Mesenchymal stem cell (in vitro differentiated cells and primary cell): Measurements from ENCODE around the gene TRIML2.

ENCODE experiments used
- DNase-seq: peaks from one replicate; pipeline ENCODE4 v3.0.0-alpha.2; 2013
- H2AFZ ChIP-seq: one replicate; pipeline ENCODE4 v1.6.1; 2013; ENCODE audit warnings: low read depth, mild to moderate bottlenecking, control low read depth, inconsistent platforms, low read length, moderate library complexity
- H2AK5ac ChIP-seq: 2 replicates; pipeline ENCODE4 v1.6.1; 2013; ENCODE audit warnings: low read length, moderate library complexity, mild to moderate bottlenecking, inconsistent platforms; ENCODE audit not compliant: severe bottlenecking
- H2BK120ac ChIP-seq: one replicate; pipeline ENCODE4 v1.6.1; 2013; ENCODE audit warnings: low read depth, mild to moderate bottlenecking, inconsistent platforms, low read length, moderate library complexity
- H2BK12ac ChIP-seq, 2 experiments: one replicate each; pipeline ENCODE4 v1.6.1; 2013; ENCODE audit warnings: inconsistent platforms in 2 of 2, low read length in 2 of 2, mild to moderate bottlenecking in 2 of 2, moderate library complexity in 2 of 2, control low read depth in 1 of 2
- H2BK15ac ChIP-seq: one replicate; pipeline ENCODE4 v1.6.1; 2013; ENCODE audit warnings: mild to moderate bottlenecking, low read depth, inconsistent platforms; ENCODE audit not compliant: poor library complexity, severe bottlenecking
- H2BK5ac ChIP-seq: 2 replicates; pipeline ENCODE4 v1.6.1; 2013; ENCODE audit warnings: low read depth, mild to moderate bottlenecking, low read length, control low read depth, inconsistent platforms; ENCODE audit not compliant: poor library complexity, severe bottlenecking
- H3K14ac ChIP-seq, 2 experiments: one replicate each; pipeline ENCODE4 v1.6.1; 2013; ENCODE audit warnings: inconsistent platforms in 2 of 2, low read length in 2 of 2, control low read depth in 1 of 2, mild to moderate bottlenecking in 1 of 2, moderate library complexity in 1 of 2
- H3K18ac ChIP-seq, 2 experiments: one replicate each; pipeline ENCODE4 v1.6.1; 2013; ENCODE audit warnings: inconsistent platforms in 2 of 2, low read length in 2 of 2, control low read depth in 1 of 2, low read depth in 1 of 2, mild to moderate bottlenecking in 1 of 2
- H3K23ac ChIP-seq, 2 experiments: one replicate each; pipeline ENCODE4 v1.6.1; 2013; ENCODE audit warnings: inconsistent platforms in 2 of 2, low read length in 2 of 2, mild to moderate bottlenecking in 2 of 2, moderate library complexity in 2 of 2, control low read depth in 1 of 2
- H3K27ac ChIP-seq: 2 replicates; pipeline ENCODE4 v1.5.1; 2013; ENCODE audit warnings: mild to moderate bottlenecking, moderate library complexity, low read length, control low read depth, inconsistent platforms; ENCODE audit not compliant: poor library complexity, severe bottlenecking
- H3K27me3 ChIP-seq, 2 experiments: 2 replicates each; pipeline versions ENCODE4 v1.6.1 to v1.7.0; 2013; ENCODE audit warnings: low read length in 2 of 2, mild to moderate bottlenecking in 2 of 2, moderate library complexity in 2 of 2, control low read depth in 1 of 2, inconsistent platforms in 1 of 2; ENCODE audit not compliant: control insufficient read depth in 1 of 2, insufficient read depth in 1 of 2
- H3K36me3 ChIP-seq, 2 experiments: 2 replicates each; pipeline versions ENCODE4 v1.6.1 to v1.7.0; 2013; ENCODE audit warnings: low read length in 2 of 2, control low read depth in 1 of 2, inconsistent platforms in 1 of 2, low read depth in 1 of 2, mild to moderate bottlenecking in 1 of 2; ENCODE audit not compliant: insufficient read depth in 2 of 2, control insufficient read depth in 1 of 2
- H3K4ac ChIP-seq, 2 experiments: one replicate each; pipeline ENCODE4 v1.6.1; 2013; ENCODE audit warnings: inconsistent platforms in 2 of 2, low read length in 2 of 2, mild to moderate bottlenecking in 2 of 2, moderate library complexity in 2 of 2, control low read depth in 1 of 2, low read depth in 1 of 2
- H3K4me1 ChIP-seq: 2 replicates; pipeline ENCODE4 v1.6.1; 2013; ENCODE audit warnings: low read depth, low read length, control low read depth; ENCODE audit not compliant: control insufficient read depth, insufficient read depth
- H3K4me2 ChIP-seq: 2 replicates; pipeline ENCODE4 v1.6.1; 2013; ENCODE audit warnings: low read length, mild to moderate bottlenecking, inconsistent platforms; ENCODE audit not compliant: poor library complexity, severe bottlenecking
- H3K4me3 ChIP-seq, 2 experiments: 2 replicates each; pipeline versions ENCODE4 v1.5.1 to v1.7.0; 2013; ENCODE audit warnings: low read length in 2 of 2, mild to moderate bottlenecking in 2 of 2, control low read depth in 1 of 2, low read depth in 1 of 2; ENCODE audit not compliant: insufficient read depth in 1 of 2
- H3K79me1 ChIP-seq: replicated peaks from 2 replicates; pipeline ENCODE4 v1.6.1; 2013; ENCODE audit warnings: mild to moderate bottlenecking, control low read depth, low read length, inconsistent platforms; ENCODE audit not compliant: poor library complexity, severe bottlenecking
- H3K9ac ChIP-seq: 2 replicates; pipeline ENCODE4 v1.7.0; 2013; ENCODE audit warnings: mild to moderate bottlenecking, low read length, moderate library complexity
- H3K9me3 ChIP-seq: 2 replicates; pipeline ENCODE4 v1.7.0; 2013; ENCODE audit warnings: mild to moderate bottlenecking, low read length; ENCODE audit not compliant: control insufficient read depth
- H4K8ac ChIP-seq: one replicate; pipeline ENCODE4 v1.6.1; 2013; ENCODE audit warnings: inconsistent platforms, mild to moderate bottlenecking, low read length, moderate library complexity
- H4K91ac ChIP-seq: one replicate; pipeline ENCODE4 v1.6.1; 2013; ENCODE audit warnings: mild to moderate bottlenecking, low read length, inconsistent platforms
- WGBS: methylation state at CpG from one replicate; pipeline ENCODE4 v1.1.7; 2013; ENCODE audit warnings: mixed read lengths; 5-methylcytosine and 5-hydroxymethylcytosine counted together

TRIML2 gene

DNA sequence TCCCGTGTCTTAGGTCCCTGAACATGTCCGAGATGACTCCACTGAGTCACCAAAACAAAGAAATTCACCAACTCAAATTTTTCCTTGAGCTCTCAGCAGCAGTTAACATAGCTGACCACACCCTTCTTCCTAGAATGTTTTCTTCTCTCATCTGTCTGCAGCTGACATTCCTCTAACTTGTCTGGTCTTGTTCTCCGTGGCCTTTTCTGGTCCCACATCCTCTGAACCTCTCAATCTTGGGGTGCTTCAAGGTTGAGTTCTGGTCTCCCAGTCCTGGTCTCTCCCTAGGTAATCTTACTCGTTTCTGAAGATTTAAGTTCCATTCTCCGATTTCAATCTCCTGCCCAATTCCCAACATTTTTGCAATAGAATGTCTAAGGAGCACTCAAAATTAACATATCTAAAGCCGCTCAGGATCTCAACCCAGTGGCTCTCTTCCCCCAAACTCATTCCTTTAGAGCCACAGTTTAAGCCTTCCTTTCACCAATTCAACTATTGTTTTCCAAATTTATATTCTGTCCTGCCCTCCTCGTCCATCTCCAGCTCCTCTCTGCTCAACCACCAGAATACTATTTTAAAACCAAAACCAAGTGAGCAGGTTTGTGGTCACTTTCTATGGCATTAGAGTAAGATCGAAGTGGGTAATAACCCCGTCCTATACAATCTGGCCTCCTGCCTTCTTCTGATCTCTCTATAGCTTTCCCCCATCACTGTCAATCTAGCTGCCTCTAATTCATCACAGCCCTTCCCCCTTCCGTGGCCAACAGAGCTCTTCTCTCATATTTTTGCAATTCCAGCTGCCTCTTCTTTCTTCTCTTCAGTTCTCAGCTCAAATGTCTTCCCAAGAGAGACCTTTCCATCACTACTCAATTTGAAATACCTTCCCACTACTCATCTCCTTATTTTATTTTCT is 1.2 kb downstream of the TRIML2 start:
- Histone ChIP-seq H3K4me2 (no peak overlapping the region), H3K4me1 (no peaks in the 10 kb centered on the region), H3K36me3 (no peaks in the 10 kb centered on the region), H2BK15ac (no peak overlapping the region), H2BK5ac (no peak overlapping the region), H4K8ac (peak overlapping the region; percentile 37), H4K91ac (no peak overlapping the region), H3K27me3 (no peaks in the 10 kb centered on the region), H3K9me3 (no peaks in the 10 kb centered on the region), H3K4ac (no peak overlapping the region), H3K27ac (no peak overlapping the region), H3K23ac (no peak overlapping the region), H3K9ac (peak overlapping the region; percentile 31), H3K4me3 (no peak overlapping the region), H2AK5ac (no peak overlapping the region), H3K79me1 (no peaks in the 10 kb centered on the region), H2BK120ac (no peak overlapping the region), H2BK12ac (no peak overlapping the region), H3K18ac (no peak overlapping the region), H3K14ac (no peak overlapping the region), H2AFZ (no peak overlapping the region)
- peak; percentile 26 for DNase-seq
- WGBS = 32% methylated on average over 10 of the region's 10 CpGs

DNA sequence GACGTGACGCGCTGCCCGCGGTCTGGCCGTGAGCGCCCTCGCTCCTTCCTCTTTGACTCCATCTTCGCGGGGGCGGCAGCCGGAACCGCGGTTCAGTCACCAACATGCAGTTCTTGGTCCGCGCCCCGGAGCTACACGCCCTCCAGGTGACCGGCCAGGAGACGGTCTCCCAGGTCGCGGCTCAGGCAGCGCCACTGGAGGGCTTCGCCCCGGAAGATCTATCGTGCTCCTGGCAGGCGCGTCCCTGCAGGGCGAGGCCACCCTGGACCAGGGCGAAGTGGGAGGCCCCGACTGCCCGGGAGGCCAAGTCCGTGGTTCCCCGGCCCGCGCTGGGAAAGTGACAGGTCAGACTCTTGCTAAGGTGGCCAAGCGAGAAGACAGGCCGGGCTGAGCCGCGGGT is 2.9 kb downstream of the TRIML2 start:
- Histone ChIP-seq H3K4me3 (no peak overlapping the region), H2AK5ac (no peak overlapping the region), H4K8ac (no peak overlapping the region), H2BK15ac (no peak overlapping the region), H3K27me3 (no peaks in the 10 kb centered on the region), H3K9ac (no peak overlapping the region), H3K4me1 (no peaks in the 10 kb centered on the region), H4K91ac (no peak overlapping the region), H3K23ac (no peak overlapping the region), H2AFZ (no peak overlapping the region), H3K14ac (no peak overlapping the region), H3K9me3 (no peaks in the 10 kb centered on the region), H2BK12ac (no peak overlapping the region), H3K79me1 (no peaks in the 10 kb centered on the region), H2BK120ac (no peak overlapping the region), H3K18ac (no peak overlapping the region), H3K4me2 (no peak overlapping the region), H3K4ac (no peak overlapping the region), H3K27ac (no peak overlapping the region), H2BK5ac (no peak overlapping the region), H3K36me3 (no peaks in the 10 kb centered on the region)
- WGBS = 97% methylated on average over 40 of the region's 40 CpGs
- no peak for DNase-seq

DNA sequence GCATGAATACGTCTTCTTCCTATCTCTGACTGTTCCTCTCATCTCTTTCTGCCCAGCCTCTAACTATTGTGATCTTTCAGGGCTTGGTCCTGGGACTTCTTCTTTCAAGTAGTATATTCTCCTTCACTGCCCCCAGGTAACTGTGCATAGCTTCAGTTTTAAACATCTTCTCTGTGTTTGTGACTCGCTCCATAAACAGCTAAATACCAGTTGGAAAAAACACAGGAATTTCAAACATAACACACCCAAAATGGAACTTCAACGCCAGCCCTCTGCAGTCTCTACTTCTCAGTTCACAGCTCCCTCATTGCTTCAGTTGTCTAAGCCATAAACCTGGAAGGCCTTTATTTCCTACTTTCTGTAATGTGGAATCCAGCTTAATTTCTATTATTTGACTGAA is 16.6 kb downstream of the TRIML2 start:
- Histone ChIP-seq H3K4ac (no peak overlapping the region), H4K8ac (no peak overlapping the region), H2AK5ac (no peak overlapping the region), H3K27ac (no peak overlapping the region), H3K36me3 (no peaks in the 10 kb centered on the region), H3K79me1 (no peaks in the 10 kb centered on the region), H2BK120ac (no peak overlapping the region), H3K23ac (no peak overlapping the region), H3K9ac (no peak overlapping the region), H3K18ac (no peak overlapping the region), H3K27me3 (no peaks in the 10 kb centered on the region), H2AFZ (no peak overlapping the region), H3K9me3 (no peaks in the 10 kb centered on the region), H2BK5ac (no peak overlapping the region), H3K14ac (no peak overlapping the region), H3K4me3 (no peak overlapping the region), H2BK15ac (no peak overlapping the region), H3K4me2 (no peak overlapping the region), H4K91ac (no peak overlapping the region), H3K4me1 (no peaks in the 10 kb centered on the region), H2BK12ac (no peak overlapping the region)
- WGBS = 71% methylated on average over 3 of the region's 3 CpGs
- DNase-seq = no peak

DNA sequence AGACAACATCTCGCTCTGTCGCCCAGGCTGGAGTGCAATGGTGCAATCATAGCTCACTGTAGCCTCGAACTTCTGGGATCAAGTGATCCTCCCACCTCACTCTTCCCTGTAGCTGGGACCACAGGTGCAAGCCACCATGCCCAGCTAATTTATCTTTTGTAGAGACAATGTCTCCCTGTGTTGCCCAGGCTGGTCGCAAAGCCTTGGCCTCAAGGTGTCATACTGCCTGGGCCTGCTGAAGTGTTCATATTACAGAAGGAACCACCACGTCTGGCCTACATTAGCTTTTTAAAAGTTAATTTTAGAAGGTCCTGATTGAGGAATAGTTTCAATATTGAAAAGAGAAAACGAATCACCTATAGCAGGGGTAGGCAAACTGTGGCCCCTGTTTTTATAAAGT is 22.5 kb downstream of the TRIML2 start:
- Histone ChIP-seq H3K14ac (no peak overlapping the region), H3K79me1 (no peaks in the 10 kb centered on the region), H3K36me3 (no peaks in the 10 kb centered on the region), H4K8ac (no peak overlapping the region), H2BK15ac (no peak overlapping the region), H3K4ac (no peak overlapping the region), H2BK120ac (no peak overlapping the region), H3K23ac (no peak overlapping the region), H2AFZ (no peak overlapping the region), H2BK5ac (no peak overlapping the region), H3K9me3 (no peaks in the 10 kb centered on the region), H3K4me1 (no peaks in the 10 kb centered on the region), H4K91ac (no peak overlapping the region), H3K4me2 (no peak overlapping the region), H2BK12ac (no peak overlapping the region), H3K27me3 (no peaks in the 10 kb centered on the region), H3K18ac (no peak overlapping the region), H3K4me3 (no peak overlapping the region), H3K27ac (no peak overlapping the region), H2AK5ac (no peak overlapping the region), H3K9ac (no peak overlapping the region)
- WGBS = 78% methylated on average over 6 of the region's 6 CpGs
- no peak for DNase-seq
